Mammary epithelial cell (primary cell): ENCODE measurements around the gene GNGT1.

Source experiments
- CTCF ChIP-seq, 2 donors: IDR thresholded peaks in 1 of 2; conservative IDR thresholded peaks in 1 of 2; 2 replicates each; pipeline ENCODE4 v1.5.1; 2011 to 2012; ENCODE audit warnings: inconsistent platforms in 2 of 2, low read length in 2 of 2, mild to moderate bottlenecking in 2 of 2, control low read depth in 1 of 2, low read depth in 1 of 2; ENCODE audit not compliant: insufficient read depth in 1 of 2; ENCODE audit errors: extremely low read depth in 1 of 2
- EZH2 ChIP-seq: IDR thresholded peaks from 2 replicates; pipeline ENCODE4 v1.6.1; 2012; ENCODE audit warnings: low read length, inconsistent platforms, borderline replicate concordance

- TF ChIP-seq CTCF (conservative IDR thresholded peaks at IDR 0.05 in 1 of 2, IDR thresholded peaks at IDR 0.05 in 1 of 2; ENCODE audit: extremely low read depth in 1 of 2, insufficient read depth in 1 of 2, low read depth in 1 of 2, low read length in 2 of 2) = no peak
- TF ChIP-seq EZH2 = no peak
These were observed 6.8 kb downstream of the GNGT1 start for GRCh38 chr7:93913197-93913596.
